ENCODE data around the gene SCAF4.
"Not testable (repeated sequence)": the region's sequence is repeated elsewhere in the genome, so short reads cannot be mapped to it uniquely, and the experiment has no call there.

SCAF4 gene

GRCh38 chr21:31668651-31669491 lies 63.0 kb downstream of the SCAF4 start:
- DNase-seq = no peak

GRCh38 chr21:31667639-31668038 lies 64.3 kb downstream of the SCAF4 start:
- DNase-seq = no peak

GRCh38 chr21:31667132-31667531 lies 64.8 kb downstream of the SCAF4 start:
- no peak for DNase-seq

GRCh38 chr21:31666445-31667010 lies 65.4 kb downstream of the SCAF4 start:
- DNase-seq = no peak

GRCh38 chr21:31665869-31666268 lies 66.0 kb downstream of the SCAF4 start:
- not testable (repeated sequence) for DNase-seq

GRCh38 chr21:31665397-31665796 lies 66.5 kb downstream of the SCAF4 start:
- DNase-seq = no peak

- DNase-seq = no peak
Measured at GRCh38 chr21:31663584-31664249, 68.2 kb downstream of the SCAF4 start.

- no peak for DNase-seq
Measured at GRCh38 chr21:31660591-31660990, 71.3 kb downstream of the SCAF4 start.

- no peak for DNase-seq
Measured at GRCh38 chr21:31660259-31660565, 71.7 kb downstream of the SCAF4 start.

- DNase-seq = peak; percentile 94
Measured at GRCh38 chr21:31659536-31660258, 72.2 kb downstream of the SCAF4 start, which contains the start of gene SOD1. SOD1 (plus strand) TSS chr21:31659693; CDS start chr21:31659770, 77 bp downstream.

- no peak for DNase-seq
Measured at GRCh38 chr21:31659286-31659535, 72.7 kb downstream of the SCAF4 start.

GRCh38 chr21:31658053-31658452 lies 73.9 kb downstream of the SCAF4 start:
- no peak for DNase-seq

GRCh38 chr21:31656199-31657095 lies 75.5 kb downstream of the SCAF4 start:
- DNase-seq = no peak

GRCh38 chr21:31654821-31655580 lies 76.9 kb downstream of the SCAF4 start:
- not testable (repeated sequence) for DNase-seq

- no peak for DNase-seq
Measured at GRCh38 chr21:31654340-31654739, 77.6 kb downstream of the SCAF4 start.

GRCh38 chr21:31651491-31651890 lies 80.4 kb downstream of the SCAF4 start:
- not testable (repeated sequence) for DNase-seq

- no peak for DNase-seq
Measured at GRCh38 chr21:31650930-31651329, 81.0 kb downstream of the SCAF4 start.

GRCh38 chr21:31647650-31648049 lies 84.3 kb downstream of the SCAF4 start:
- no peak for DNase-seq

GRCh38 chr21:31644643-31645042 lies 87.3 kb downstream of the SCAF4 start:
- no peak for DNase-seq

GRCh38 chr21:31641416-31641922 lies 90.4 kb downstream of the SCAF4 start:
- DNase-seq = no peak

- DNase-seq = no peak
Measured at GRCh38 chr21:31636874-31637273, 95.0 kb downstream of the SCAF4 start.

Measured in T-helper 9 cell (primary cell).